GM18873 (cell line): ENCODE results near the gene KCNQ2.

Experiments
- ATAC-seq: cut with Tn5 transposase; IDR thresholded peaks from one replicate; pipeline ENCODE4 v1.9.1; 2021; ENCODE audit warnings: mild to moderate bottlenecking, moderate library complexity, moderate number of reproducible peaks; ENCODE audit not compliant: unreplicated experiment, low FRiP score

KCNQ2 gene

DNA sequence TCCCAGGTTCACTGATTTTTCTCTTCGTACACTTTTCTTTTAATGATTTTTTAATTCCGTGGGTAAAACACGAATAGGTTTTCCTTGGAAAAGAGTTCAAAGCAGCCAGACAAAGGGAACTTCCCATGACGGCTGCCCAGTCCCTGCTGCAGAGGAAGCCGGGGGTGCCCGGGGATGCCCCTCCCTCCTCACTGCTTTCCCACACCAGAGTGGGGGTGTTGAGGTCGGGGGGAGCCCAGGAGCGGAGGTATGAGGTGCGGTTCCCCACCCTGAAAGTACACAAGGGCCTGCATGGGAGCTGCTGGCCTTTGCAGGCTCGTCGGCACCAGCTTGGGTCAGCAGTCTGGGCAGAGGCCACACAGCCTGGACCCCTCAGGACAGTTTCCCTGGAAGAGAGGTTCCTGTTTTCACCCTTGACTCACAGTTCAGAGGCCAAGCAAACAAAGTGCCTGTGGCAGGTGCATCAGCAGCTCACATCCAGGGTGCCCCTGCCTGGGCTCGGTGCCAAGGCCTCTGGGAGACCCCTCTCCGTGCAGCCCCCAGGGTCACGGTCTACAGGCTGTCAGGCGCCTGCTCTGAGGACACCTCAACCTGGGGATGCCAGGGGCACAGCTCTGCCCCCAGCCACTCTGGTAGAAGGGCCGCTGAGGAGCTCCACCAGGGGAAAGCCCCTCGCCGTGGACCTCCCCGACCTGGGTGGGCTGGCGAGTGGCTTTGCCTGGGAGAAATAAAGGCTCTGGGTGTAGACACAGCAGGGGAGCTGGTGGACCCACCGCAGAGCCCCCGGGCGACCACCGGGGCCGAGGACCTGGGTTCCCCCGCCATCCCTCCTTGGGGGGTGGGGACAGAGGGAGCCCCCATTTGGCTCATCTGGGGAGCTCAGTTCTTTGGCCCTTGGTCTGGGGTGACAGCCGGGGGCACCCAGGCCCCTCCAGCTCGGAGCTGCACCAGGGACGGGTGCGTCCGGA lies 95.9 kb downstream of the KCNQ2 start:
- no peak for ATAC-seq

DNA sequence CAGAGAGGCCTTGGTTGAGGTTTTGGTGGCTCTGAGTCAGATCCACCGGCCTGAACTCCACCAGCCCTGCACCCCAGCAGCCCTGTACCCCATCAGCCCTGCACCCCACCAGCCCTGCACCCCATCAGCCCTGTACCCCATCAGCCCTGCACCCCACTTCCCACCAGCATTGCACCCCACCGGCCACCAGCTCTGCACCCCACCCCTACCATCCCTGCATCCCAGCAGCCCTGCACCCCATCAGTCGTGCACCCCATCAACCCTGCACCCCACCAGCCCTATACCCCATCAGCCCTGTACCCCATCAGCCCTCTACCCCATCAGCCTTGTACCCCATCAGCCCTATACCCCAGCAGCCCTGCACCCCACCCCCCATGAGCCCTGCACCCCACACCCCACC lies 97.0 kb downstream of the KCNQ2 start:
- ATAC-seq, result no peak

GRCh38 chr20:63374504-63374903 lies 98.0 kb downstream of the KCNQ2 start:
- no peak for ATAC-seq

DNA sequence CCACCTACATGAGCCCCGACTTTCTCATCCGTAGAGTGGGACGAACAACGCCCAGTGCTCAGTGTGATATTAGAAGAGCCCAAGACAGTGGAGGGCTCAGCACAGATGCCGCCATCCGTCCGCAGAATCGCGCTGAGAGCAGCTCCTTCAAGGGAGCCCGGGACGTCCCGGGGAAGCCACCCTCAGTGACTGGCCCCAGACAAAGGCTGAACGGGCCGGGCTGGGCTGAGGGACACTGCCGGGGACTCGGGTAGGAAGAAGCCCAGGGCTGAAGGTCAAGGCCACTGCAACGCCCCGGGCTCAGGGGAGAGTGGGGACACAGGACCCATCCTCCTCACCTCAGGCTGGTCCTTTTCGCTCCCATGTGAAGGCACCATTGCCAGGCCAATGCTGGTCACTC lies 98.5 kb downstream of the KCNQ2 start:
- no peak for ATAC-seq

- no peak for ATAC-seq
Measured at GRCh38 chr20:63372971-63373885, 99.2 kb downstream of the KCNQ2 start.

GRCh38 chr20:63371291-63371865 lies 101.1 kb downstream of the KCNQ2 start:
- ATAC-seq, result no peak

GRCh38 chr20:63370618-63371187 lies 101.8 kb downstream of the KCNQ2 start:
- ATAC-seq, result no peak

- ATAC-seq, result no peak
Measured at GRCh38 chr20:63369724-63370617, 102.5 kb downstream of the KCNQ2 start.

GRCh38 chr20:63369024-63369530 lies 103.4 kb downstream of the KCNQ2 start:
- no peak for ATAC-seq

- ATAC-seq, result no peak
Measured at GRCh38 chr20:63368151-63368550, 104.3 kb downstream of the KCNQ2 start.

- ATAC-seq, result no peak
Measured at GRCh38 chr20:63367446-63368055, 104.9 kb downstream of the KCNQ2 start.

- no peak for ATAC-seq
Measured at GRCh38 chr20:63366390-63367365, 105.8 kb downstream of the KCNQ2 start.

- ATAC-seq, result no peak
Measured at GRCh38 chr20:63365601-63366389, 106.7 kb downstream of the KCNQ2 start.

- no peak for ATAC-seq
Measured at GRCh38 chr20:63364801-63365585, 107.5 kb downstream of the KCNQ2 start.

DNA sequence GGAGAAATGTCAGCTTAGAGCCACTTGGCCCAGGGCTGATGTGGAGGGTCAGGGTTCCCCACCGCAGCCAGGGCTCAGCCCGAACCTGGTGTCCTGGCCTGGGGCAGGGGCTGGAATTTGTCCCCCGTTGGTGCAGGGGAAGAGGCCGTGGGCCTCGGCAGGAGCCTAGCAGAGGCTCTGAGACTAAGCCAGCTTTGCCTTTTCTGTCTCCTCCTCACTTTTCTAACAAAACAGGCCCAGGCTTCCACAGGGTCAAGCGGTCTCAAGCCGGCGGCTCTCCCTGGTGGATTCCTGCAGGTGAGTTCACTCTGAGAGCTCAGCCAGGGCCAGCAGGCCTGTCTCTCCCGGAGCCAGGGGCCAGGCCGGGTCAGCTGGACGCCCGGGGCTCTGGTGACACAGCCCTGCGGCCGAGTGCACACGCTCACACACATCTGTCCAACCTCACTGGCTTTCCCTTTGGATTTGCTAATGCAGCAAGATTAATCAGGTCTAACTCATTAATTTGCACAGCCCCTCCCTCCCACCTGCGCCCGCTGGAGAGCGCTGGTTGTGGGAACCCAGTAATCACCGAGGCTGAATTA lies 108.4 kb downstream of the KCNQ2 start:
- ATAC-seq, result no peak
